Vagina (tissue), 2 donors: ENCODE measurements around the gene NMRAL1. TPM values are rescaled to one million over a fixed set of nuclear protein-coding genes. Genes with fewer than 3 reads are reported as not detected.
A peak's percentile ranks its signal among the peaks of the same experiment; 100 is the strongest.

ENCODE experiments used
- DNase-seq, 2 donors: peaks; one replicate each; pipeline ENCODE4 v3.0.0-alpha.2; 2017; ENCODE audit errors: extremely low spot score in 2 of 2
- H3K27ac ChIP-seq: fragments of 200-600 bp; sonication (generic); one replicate; pipeline ENCODE4 v1.5.1; 2019
- H3K27me3 ChIP-seq: fragments of 200-600 bp; sonication (generic); one replicate; pipeline ENCODE4 v1.5.1; 2019
- H3K36me3 ChIP-seq, 2 donors: fragments of 200-600 bp; sonication (generic); one replicate each; pipeline ENCODE4 v1.5.1; 2017 to 2019
- H3K4me1 ChIP-seq: fragments of 200-600 bp; sonication (generic); one replicate; pipeline ENCODE4 v1.5.1; 2019
- H3K4me3 ChIP-seq, 2 donors: fragments of 200-600 bp; sonication (generic); 1 replicate in 1 of 2; 2 replicates in 1 of 2; pipeline ENCODE4 v1.5.1; 2016 to 2019
- H3K9me3 ChIP-seq: fragments of 200-600 bp; sonication (generic); one replicate; pipeline ENCODE4 v1.5.1; 2019
- CTCF ChIP-seq, 3 experiments: fragments of 450-650 bp in 2 of 3; fragments of 200-600 bp in 1 of 3; sonication (generic) in 1 of 3; IDR thresholded peaks; one replicate each; pipeline ENCODE4 v1.5.1; 2017 to 2019; ENCODE audit warnings: antibody characterized with exemption in 3 of 3, mild to moderate bottlenecking in 2 of 3, moderate library complexity in 2 of 3
- POLR2A ChIP-seq, 2 donors: fragments of 450-650 bp; IDR thresholded peaks; one replicate each; pipeline ENCODE4 v1.6.1; 2017; ENCODE audit warnings: antibody characterized with exemption in 2 of 2, mild to moderate bottlenecking in 2 of 2, moderate library complexity in 2 of 2
- POLR2AphosphoS5 ChIP-seq, 2 donors: sonication (generic); formaldehyde crosslinking; IDR thresholded peaks; one replicate each; pipeline ENCODE4 v1.9.0; 2017; ENCODE audit warnings: antibody characterized with exemption in 2 of 2, mild to moderate bottlenecking in 2 of 2, low read depth in 1 of 2; ENCODE audit not compliant: insufficient read depth in 1 of 2
- intact Hi-C: fragments of 100-400 bp; cut with DNase I; formaldehyde crosslinking; loops from one replicate; pipeline ENCODE4 v1.15.1; 2023
- total RNA-seq: library from RNA; depleted of rRNA; stranded (reverse); fragments of >200 nt; gene quantifications from one replicate; pipeline ENCODE4 v1.2.3, GENCODE V29; 2016

NMRAL1 gene
- 35.6 TPM for total RNA-seq

- H3K27ac ChIP-seq, result peak within 1 kb of the TSS; percentile 83
- peaks cover 37% of the 10 kb centered on the region for H3K4me1 ChIP-seq
Measured at GRCh38 chr16:4474192-4474961, at the start of gene NMRAL1. Gene NMRAL1 (minus strand): TSS chr16:4474625. CDS start chr16:4474132, 493 bp downstream.

GRCh38 chr16:4523686-4524085 is 49.3 kb upstream of the NMRAL1 start:
- no peaks in the 10 kb centered on the region for H3K9me3 ChIP-seq
- H3K36me3 ChIP-seq, result no peaks in the 10 kb centered on the region
- no peak for DNase-seq
- intact Hi-C loops, result no loop called here
- no peak for TF ChIP-seq POLR2A (IDR thresholded peaks at IDR 0.05)
- no peak for TF ChIP-seq CTCF (IDR thresholded peaks at IDR 0.05)
- no peak for TF ChIP-seq POLR2AphosphoS5 (IDR thresholded peaks at IDR 0.05; ENCODE audit: insufficient read depth in 1 of 2, low read depth in 1 of 2)
- no peaks in the 10 kb centered on the region for H3K27me3 ChIP-seq
- H3K27ac ChIP-seq, result peak overlapping the region; percentile 47
- H3K4me1 ChIP-seq, result peaks cover 37% of the 10 kb centered on the region
- H3K4me3 ChIP-seq, result no peak overlapping the region

More at GRCh38 chr16:4474192-4474961, at the start of gene NMRAL1:
- no peaks in the 10 kb centered on the region for H3K9me3 ChIP-seq
- TF ChIP-seq POLR2A (IDR thresholded peaks at IDR 0.05), result peak in 1 of 2 donors; percentile 25
- no peak for TF ChIP-seq CTCF (IDR thresholded peaks at IDR 0.05)
- peak; percentile 85 to 91 for TF ChIP-seq POLR2AphosphoS5 (IDR thresholded peaks at IDR 0.05; ENCODE audit: insufficient read depth in 1 of 2, low read depth in 1 of 2)
- intact Hi-C loops, result no loop called here
- H3K27me3 ChIP-seq, result no peaks in the 10 kb centered on the region
- peak in 1 of 2 donors; percentile 91 for DNase-seq
- no peaks in the 10 kb centered on the region for H3K36me3 ChIP-seq
- peak within 1 kb of the TSS; percentile 69 to 92 for H3K4me3 ChIP-seq

GRCh38 chr16:4522051-4522581 is 47.7 kb upstream of the NMRAL1 start:
- Histone ChIP-seq H3K27ac (peak overlapping the region; percentile 47), H3K27me3 (no peaks in the 10 kb centered on the region), H3K36me3 (no peaks in the 10 kb centered on the region), H3K4me3 (no peak overlapping the region), H3K9me3 (no peaks in the 10 kb centered on the region), H3K4me1 (peaks cover 48% of the 10 kb centered on the region)
- no peak for DNase-seq
- intact Hi-C loops, result no loop called here
- TF ChIP-seq POLR2A (IDR thresholded peaks at IDR 0.05) (no peak), CTCF (IDR thresholded peaks at IDR 0.05) (no peak), POLR2AphosphoS5 (IDR thresholded peaks at IDR 0.05; ENCODE audit: insufficient read depth in 1 of 2, low read depth in 1 of 2) (no peak)

GRCh38 chr16:4520913-4521312 is 46.5 kb upstream of the NMRAL1 start:
- intact Hi-C loops, result no loop called here
- DNase-seq, result no peak
- TF ChIP-seq CTCF (IDR thresholded peaks at IDR 0.05), result no peak
- TF ChIP-seq POLR2AphosphoS5 (IDR thresholded peaks at IDR 0.05; ENCODE audit: insufficient read depth in 1 of 2, low read depth in 1 of 2), result no peak
- TF ChIP-seq POLR2A (IDR thresholded peaks at IDR 0.05), result no peak
- no peak overlapping the region for H3K4me3 ChIP-seq
- H3K36me3 ChIP-seq, result no peaks in the 10 kb centered on the region
- H3K9me3 ChIP-seq, result no peaks in the 10 kb centered on the region
- no peak overlapping the region for H3K27ac ChIP-seq
- H3K27me3 ChIP-seq, result no peaks in the 10 kb centered on the region
- peaks cover 54% of the 10 kb centered on the region for H3K4me1 ChIP-seq
